Activated naive CD4-positive, alpha-beta T cell treated with anti-CD3 and anti-CD28 coated beads, Interleukin-2, amount 10 ng/mL, durations not matched to agents 7 days and 5 days (primary cell): ENCODE measurements around the gene LY6G6C.
A peak's percentile ranks its signal among the peaks of the same experiment; 100 is the strongest.

Experiments
- CTCF ChIA-PET: fragments of 350-600 bp; sonication (Branson Sonifier 250); formaldehyde crosslinking; loops from one replicate; lab custom pipeline; 2021; ENCODE audit warnings: antibody characterized with exemption; lab: Charles Lee
- DNase-seq: peaks from one replicate; pipeline ENCODE4 v3.0.0-alpha.2; 2020
- H3K27ac Mint-ChIP-seq: one replicate; pipeline ENCODE4 v1.8.0; 2021; ENCODE audit warnings: mild to moderate bottlenecking, moderate library complexity, mixed read lengths
- H3K27me3 Mint-ChIP-seq: one replicate; pipeline ENCODE4 v1.8.0; 2021; ENCODE audit warnings: mild to moderate bottlenecking, mixed read lengths
- H3K36me3 Mint-ChIP-seq: one replicate; pipeline ENCODE4 v1.8.0; 2021; ENCODE audit warnings: mixed read lengths
- H3K4me1 Mint-ChIP-seq: one replicate; pipeline ENCODE4 v1.8.0; 2021; ENCODE audit warnings: mixed read lengths
- H3K4me3 Mint-ChIP-seq: one replicate; pipeline ENCODE4 v1.8.0; 2021; ENCODE audit warnings: mild to moderate bottlenecking, moderate library complexity, mixed read lengths
- H3K9me3 Mint-ChIP-seq: one replicate; pipeline ENCODE4 v1.8.0; 2021; ENCODE audit warnings: mixed read lengths

LY6G6C gene

DNA sequence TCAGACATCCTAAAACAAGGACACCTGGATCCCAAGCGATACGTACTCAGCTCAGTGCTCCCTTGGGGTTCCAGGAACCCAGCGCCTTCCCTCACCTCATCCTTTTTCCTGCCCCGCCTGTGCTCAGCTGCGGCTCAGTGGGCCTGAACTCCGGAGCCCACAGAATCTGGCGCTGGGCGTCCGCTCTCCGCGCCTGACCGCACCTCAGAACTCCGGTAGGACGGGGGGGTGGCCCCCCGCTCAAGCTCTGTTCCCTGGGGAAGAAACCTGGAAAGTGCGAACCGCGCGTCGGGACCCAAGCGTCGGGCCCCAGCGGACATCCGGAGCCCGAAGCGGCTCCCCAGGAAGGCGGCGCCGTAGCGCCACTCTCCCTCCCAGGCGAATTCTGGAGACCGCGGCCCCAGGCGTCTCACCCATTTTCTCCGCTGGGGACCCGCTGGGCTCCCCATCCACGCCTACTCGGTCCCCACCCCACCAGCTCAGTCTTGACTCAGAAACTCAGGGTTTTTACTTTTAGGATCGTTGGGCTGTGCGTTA, 40.3 kb downstream of the LY6G6C start:
- Mint-ChIP-seq H3K27me3 (peaks cover 14% of the 10 kb centered on the region), H3K4me1 (peaks cover 37% of the 10 kb centered on the region), H3K27ac (peak overlapping the region; percentile 12), H3K4me3 (peak overlapping the region; percentile 72), H3K36me3 (peaks cover 15% of the 10 kb centered on the region), H3K9me3 (no peaks in the 10 kb centered on the region)
- DNase-seq: peak; percentile 63
- CTCF ChIA-PET: interaction anchor here (0.7 to 1.6 kb wide), 11 partner anchors 49 to 271 kb away, joined by 3 to 9 read pairs (median 3); partner anchors contain the start of gene HSPA1B

DNA sequence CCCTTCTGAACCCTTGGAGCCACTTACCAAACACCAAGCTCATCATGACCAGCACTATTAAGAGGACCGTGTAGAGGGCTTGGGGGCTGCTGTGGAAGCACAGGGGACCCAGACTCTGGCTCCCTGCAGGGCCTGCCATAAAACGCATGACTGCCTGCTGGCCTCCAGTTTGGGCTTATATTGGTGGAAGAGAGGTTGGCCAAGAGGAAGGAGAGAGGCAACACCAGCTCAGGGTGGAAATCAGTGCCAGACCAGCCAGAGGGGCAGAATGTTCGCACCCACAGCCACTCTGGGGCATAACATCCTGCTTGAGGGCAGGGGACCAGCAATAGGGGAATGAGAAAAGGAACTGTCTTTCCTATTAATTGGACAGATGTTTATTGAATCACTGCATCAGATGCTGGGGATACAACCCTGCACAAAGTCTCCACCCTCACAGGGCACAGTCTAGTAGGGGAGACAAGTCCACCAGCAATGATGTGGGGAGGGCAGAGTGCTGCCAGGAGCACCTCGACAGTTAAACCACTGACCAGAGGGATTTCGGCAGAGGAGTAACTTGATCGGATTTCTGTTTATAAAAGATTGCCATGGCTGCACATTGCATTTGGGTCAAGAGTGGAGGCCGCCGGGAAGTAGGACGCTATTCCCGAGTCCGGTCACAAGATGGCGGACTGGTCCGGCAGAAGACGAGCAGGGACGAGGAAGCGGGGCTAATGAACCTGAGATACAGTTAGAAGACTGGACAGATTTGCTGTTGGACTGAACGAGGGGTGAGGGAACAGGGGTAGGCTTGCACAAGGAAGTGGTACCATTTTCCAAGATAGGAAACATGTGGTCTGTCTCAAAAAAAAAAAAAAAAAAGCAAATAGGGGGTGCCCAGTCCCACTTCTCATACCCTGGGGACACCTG, 41.1 kb downstream of the LY6G6C start, which contains the start of gene LY6G5C:
LY6G5C (minus strand) TSS at position 842 of the 909 bp plus-strand sequence; CDS start at position 148, 694 bp downstream.
- Mint-ChIP-seq H3K9me3 (no peaks in the 10 kb centered on the region), H3K27ac (peak within 1 kb of the TSS; percentile 12)

DNA sequence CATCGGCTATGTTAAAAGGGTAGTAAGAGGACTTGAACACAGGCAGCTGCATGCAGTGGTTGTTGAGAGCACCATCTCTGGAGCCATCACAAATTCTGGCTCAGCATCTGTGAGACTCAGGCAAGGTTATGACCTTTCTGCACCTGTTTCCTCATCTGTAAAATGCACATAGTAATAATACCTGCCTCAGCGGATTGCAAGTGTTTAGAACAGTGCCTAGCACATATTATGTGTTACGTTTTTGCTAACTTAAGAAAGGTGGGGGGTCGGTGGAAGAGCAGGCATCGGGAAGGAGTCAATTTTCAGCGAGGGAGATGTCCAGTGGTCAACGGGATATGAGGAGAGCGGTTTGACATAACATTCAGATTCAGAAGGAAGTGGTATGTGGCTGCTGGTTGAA, 43.6 kb downstream of the LY6G6C start:
- CTCF ChIA-PET: no interaction called here
- no peak overlapping the region for H3K4me3 Mint-ChIP-seq
- peaks cover 34% of the 10 kb centered on the region for H3K4me1 Mint-ChIP-seq
- H3K27me3 Mint-ChIP-seq: peaks cover 14% of the 10 kb centered on the region
- no peak for DNase-seq
- peaks cover 7% of the 10 kb centered on the region for H3K36me3 Mint-ChIP-seq
- H3K9me3 Mint-ChIP-seq: no peaks in the 10 kb centered on the region
- no peak overlapping the region for H3K27ac Mint-ChIP-seq

More for the DNA sequence above, 41.1 kb downstream of the LY6G6C start, which contains the start of gene LY6G5C:
- peak; percentile 75 for DNase-seq
- Mint-ChIP-seq H3K4me1 (peaks cover 37% of the 10 kb centered on the region), H3K27me3 (peaks cover 14% of the 10 kb centered on the region), H3K36me3 (peaks cover 7% of the 10 kb centered on the region), H3K4me3 (peak within 1 kb of the TSS; percentile 72)
- CTCF ChIA-PET: interaction anchor here (0.7 to 1.6 kb wide), 15 partner anchors 11 to 271 kb away, joined by 3 to 9 read pairs (median 3); partner anchors contain the start of gene HSPA1B

DNA sequence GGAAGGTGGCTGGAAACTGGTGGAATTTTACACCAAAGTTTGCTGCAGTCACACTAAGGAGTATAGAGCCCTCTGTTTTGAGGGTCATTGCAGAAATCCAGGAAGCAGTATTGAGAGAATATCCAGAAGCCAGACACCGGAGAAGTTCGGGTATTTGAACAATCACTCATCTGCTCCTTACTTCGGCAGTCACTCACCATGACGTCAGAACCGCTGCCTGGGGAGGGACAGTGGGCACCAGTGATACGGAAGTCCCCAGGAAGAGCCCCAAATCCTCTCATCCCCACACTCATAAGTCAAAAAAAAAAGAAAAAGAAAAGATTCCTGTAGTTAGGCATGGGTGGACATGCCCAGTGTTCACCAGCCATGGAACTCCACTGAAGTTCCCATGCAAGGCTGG, 44.6 kb downstream of the LY6G6C start:
- CTCF ChIA-PET: interaction anchor here (0.6 kb wide), 1 partner anchor 24 kb away, joined by 4 read pairs; no protein-coding TSS in a partner anchor
- H3K4me3 Mint-ChIP-seq: no peak overlapping the region
- H3K27me3 Mint-ChIP-seq: peaks cover 14% of the 10 kb centered on the region
- peaks cover 34% of the 10 kb centered on the region for H3K4me1 Mint-ChIP-seq
- H3K36me3 Mint-ChIP-seq: peaks cover 14% of the 10 kb centered on the region
- DNase-seq: no peak
- no peaks in the 10 kb centered on the region for H3K9me3 Mint-ChIP-seq
- H3K27ac Mint-ChIP-seq: no peak overlapping the region

DNA sequence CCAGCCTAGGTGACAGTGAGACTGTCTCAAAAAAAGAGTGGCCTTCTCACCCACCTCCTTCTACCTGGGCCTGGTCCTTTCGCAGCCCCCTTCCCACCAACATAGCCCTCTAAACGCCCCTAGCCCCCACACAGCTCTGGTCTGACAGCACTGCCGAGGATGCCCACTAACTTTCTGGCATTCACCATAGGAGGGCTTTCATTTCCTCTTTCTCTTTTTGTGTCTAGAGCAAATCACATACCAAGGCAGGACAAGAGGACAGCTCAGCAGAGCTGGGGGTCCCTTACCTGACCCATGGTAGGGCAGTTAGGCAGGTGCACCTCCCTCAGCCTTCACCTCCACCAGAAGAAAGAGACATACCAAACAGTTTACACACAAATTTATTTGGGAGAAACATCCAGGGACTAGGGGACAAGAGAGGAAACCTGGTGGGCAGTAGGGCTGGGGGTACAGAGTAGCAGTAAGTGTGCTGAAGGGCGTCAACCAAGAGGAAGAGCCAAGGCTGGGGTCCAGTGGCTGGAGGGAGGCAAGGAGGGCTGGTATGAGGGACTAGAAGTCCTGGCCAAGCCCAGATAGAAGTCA, 45.1 kb downstream of the LY6G6C start:
- H3K27ac Mint-ChIP-seq: no peak overlapping the region
- H3K4me3 Mint-ChIP-seq: no peak overlapping the region
- peaks cover 18% of the 10 kb centered on the region for H3K36me3 Mint-ChIP-seq
- H3K9me3 Mint-ChIP-seq: no peaks in the 10 kb centered on the region
- H3K4me1 Mint-ChIP-seq: peaks cover 30% of the 10 kb centered on the region
- CTCF ChIA-PET: no interaction called here
- peaks cover 11% of the 10 kb centered on the region for H3K27me3 Mint-ChIP-seq
- no peak for DNase-seq

DNA sequence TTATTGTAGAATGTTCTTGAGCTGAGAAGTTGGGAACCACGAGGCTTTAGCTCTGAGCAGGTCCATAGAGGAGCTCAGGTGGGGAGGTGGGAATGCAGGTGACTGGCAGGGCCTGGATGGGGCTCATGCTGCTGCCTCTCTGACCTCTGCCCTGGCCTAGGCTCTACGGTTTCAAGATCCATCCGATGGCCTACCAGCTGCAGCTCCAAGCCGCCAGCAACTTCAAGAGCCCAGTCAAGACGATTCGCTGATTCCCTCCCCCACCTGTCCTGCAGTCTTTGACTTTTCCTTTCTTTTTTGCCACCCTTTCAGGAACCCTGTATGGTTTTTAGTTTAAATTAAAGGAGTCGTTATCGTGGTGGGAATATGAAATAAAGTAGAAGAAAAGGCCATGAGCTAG, 51.9 kb downstream of the LY6G6C start, which contains the start of gene LY6G5B:
LY6G5B (plus strand) TSS at position 301 of the 400 bp plus-strand sequence. CDS start 975 bp downstream, outside the sequence.
- CTCF ChIA-PET: no interaction called here
- no peaks in the 10 kb centered on the region for H3K9me3 Mint-ChIP-seq
- H3K4me1 Mint-ChIP-seq: peaks cover 43% of the 10 kb centered on the region
- DNase-seq: no peak
- no peak within 1 kb of the TSS for H3K27ac Mint-ChIP-seq
- no peak within 1 kb of the TSS for H3K4me3 Mint-ChIP-seq
- H3K27me3 Mint-ChIP-seq: no peaks in the 10 kb centered on the region
- H3K36me3 Mint-ChIP-seq: peaks cover 68% of the 10 kb centered on the region
